ENCODE results near the gene KLHL7.

GRCh38 chr7:23196306-23196705 lies 90.7 kb downstream of the KLHL7 start:
- TF ChIP-seq CTCF (optimal IDR thresholded peaks at IDR 0.05 in 1 of 3, IDR thresholded peaks at IDR 0.05 in 1 of 3, conservative IDR thresholded peaks at IDR 0.05 in 1 of 3; ENCODE audit: extremely low read depth in 1 of 3, insufficient read depth in 2 of 3, low read length in 3 of 3): no peak
- no peak for TF ChIP-seq EZH2 (IDR thresholded peaks at IDR 0.05; ENCODE audit: low read length)
